Esophagus mucosa (tissue), 1 donor: ENCODE measurements around the gene CCDC175. TPM values are rescaled to one million over a fixed set of nuclear protein-coding genes. Genes with fewer than 3 reads are reported as not detected.

Source experiments
- ATAC-seq: fragments of 200-7000 bp; cut with Tn5 transposase; one replicate; pipeline ENCODE4 v1.9.1; 2020
- total RNA-seq: library from RNA; stranded (reverse); gene quantifications from one replicate; pipeline ENCODE4 v1.2.4, GENCODE V29; 2023
- donor health status: DM: yes; HTN: yes; CAD: no.

CCDC175 gene
- total RNA-seq, 1 donor from 2014 or later: not detected

DNA sequence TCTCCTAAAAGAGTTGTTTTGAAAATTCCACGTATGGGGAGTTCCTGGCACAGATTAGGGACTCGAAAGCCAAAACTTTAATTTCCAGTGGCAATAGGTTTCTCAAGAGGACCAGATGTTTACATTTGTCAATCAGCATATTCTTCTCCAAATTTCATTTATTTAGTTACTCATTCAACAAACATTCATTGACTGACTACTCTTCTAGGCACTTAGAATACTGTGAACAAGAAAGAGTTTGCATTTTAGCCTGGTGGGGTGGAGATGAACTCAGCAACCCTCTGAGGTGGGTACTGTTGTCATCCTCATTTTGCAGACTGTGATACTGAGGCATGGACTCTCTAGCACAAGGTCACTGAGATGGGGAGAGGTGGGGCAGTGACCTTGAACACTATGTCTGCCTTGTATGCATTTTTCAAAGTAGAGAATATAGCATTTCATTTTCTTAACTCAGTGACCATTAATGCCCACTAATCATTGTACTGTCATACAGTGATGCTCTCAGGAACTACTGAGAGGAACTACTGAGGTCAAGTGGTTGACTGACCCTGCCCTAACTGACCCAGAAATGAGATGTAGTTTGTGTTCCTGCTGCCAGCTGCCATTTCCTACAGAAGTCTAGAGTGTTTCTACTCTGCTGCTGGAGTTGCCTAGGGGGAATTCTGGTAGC lies 94.6 kb downstream of the CCDC175 start:
- ATAC-seq: no peak

DNA sequence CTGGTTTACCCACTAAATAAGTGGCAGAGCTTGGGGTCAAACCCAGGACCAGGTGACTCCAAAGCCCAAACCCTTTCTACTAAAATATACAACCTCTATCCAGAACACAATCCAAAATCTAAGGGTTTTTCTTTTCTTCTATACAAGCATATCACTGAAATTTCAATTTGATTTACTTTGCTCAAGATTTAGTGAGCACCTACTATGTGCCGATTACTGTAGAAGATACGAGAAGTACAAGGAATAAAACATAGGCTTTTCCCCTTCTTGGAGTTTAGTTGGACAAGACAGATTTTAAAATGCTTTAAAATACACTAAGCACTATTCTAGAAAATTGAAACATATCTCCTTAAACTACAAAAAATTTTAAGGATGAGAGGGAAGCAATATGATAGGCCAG lies 95.2 kb downstream of the CCDC175 start:
- no peak for ATAC-seq

DNA sequence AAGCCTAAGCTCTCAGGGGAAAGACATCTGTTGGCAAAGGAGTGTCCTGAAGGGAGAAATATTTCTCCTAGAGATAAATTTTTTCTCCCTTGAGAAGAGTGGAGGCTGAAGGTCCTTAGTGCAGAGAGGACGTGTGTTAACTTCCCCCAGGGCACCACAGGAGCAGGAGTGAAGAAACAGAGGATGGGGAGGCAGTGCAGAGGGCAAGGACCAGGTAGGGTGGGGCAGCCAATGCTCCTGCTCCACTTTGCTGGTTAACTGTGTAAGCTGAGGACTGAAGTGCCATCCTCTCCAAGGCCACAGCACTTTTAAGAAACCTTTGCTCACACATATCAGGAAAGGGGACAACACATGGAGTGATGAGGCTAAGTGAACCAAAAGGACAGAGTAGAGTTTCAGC lies 96.4 kb downstream of the CCDC175 start:
- no peak for ATAC-seq

DNA sequence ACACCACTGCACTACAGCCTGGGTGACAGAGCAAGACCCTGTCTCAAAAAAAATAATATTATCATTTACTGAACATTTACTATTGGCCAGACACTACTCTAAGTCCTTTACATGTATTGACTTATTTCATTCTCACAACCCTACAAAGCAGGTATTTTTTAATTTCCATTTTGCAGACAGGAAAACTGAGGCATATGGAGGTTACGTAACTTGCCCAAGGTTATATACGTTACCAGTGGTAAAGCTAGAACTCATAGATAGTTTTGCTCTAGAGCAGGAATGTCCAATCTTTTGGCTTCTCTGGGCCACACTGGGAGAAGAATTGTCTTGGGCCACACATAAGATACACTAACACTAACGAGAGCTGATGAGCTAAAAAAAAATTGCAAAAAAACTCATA lies 98.1 kb downstream of the CCDC175 start:
- no peak for ATAC-seq

DNA sequence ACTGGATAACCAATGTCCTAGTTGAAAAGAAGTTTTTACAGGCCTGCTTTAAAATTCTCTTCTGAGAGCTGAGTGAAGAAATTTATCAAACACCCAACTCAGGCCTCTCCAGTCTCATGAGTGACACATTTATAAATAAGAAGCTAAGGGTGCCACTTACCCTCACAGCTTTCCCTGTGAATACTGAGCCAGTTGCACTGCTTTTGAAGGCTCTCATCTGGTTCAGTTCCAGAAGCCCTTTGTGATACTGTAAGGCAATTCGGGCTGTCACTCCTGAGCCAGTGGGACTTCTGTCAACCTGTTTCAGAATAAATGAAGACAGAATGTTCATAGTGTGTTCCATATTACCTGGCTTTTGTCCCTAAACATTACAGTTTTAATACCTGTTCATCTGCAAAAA lies 100.9 kb downstream of the CCDC175 start:
- ATAC-seq: no peak

DNA sequence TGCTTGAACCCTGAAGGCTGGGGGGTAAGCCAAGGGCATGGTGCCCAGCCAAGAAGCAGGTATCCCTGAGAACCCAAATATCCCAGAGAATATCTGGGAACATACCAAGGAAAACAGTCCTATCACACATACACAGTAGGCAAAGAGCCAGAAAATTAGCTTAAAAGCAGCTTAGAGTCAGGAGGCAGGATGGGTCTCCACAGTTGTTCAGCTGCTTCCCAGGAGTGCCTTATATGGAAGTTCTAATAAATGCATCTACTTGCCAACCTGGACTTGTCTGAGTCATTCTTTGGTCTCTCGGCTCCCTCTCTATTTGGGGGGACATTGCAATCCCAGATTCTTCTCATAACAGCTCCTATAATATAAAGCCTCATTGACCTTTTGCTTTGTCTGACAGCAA lies 102.4 kb downstream of the CCDC175 start:
- no peak for ATAC-seq

DNA sequence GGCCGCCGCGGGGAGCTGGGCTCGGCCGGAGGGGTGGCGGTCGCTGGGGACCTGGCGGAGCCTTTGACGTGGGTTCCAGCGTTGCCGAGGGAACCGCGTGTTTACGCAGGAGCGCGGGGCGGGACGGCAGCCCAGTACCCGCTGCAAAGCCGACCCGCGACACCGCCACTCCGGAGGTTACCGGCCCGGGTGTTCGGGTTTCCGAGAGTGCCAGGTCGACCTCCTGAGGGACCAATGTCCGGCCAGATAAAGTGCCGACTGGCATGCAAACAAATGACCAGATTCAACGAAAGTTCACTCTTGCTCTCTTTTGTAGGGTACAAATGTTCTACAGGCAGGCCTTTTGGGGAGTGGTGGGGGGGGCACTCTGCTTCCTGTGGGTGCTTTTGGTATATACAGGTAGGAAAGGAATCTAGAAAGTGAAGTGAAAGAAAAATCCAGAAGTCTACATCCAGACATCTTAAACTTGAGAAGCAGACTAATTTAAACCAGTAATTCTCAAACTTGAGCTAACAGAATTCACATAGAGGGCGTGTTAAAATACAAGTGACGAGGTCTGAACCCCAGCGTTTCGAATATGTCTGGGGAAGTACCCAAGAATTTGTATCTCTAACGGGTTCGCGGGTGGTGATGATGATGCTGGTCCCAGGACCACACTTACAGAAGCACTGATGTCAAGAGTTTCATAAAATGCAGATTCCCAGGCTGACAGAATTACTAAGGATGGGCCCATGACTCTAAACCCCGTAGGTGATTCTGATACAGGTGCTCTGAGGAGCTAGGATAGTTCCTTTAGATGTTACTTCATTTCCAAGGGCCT lies 111.1 kb downstream of the CCDC175 start, which contains the start of gene GPR135:
GPR135 (minus strand) TSS at position 65 of the 820 bp plus-strand sequence. CDS start 154 bp downstream, outside the sequence.
- ATAC-seq: peak; percentile 17

DNA sequence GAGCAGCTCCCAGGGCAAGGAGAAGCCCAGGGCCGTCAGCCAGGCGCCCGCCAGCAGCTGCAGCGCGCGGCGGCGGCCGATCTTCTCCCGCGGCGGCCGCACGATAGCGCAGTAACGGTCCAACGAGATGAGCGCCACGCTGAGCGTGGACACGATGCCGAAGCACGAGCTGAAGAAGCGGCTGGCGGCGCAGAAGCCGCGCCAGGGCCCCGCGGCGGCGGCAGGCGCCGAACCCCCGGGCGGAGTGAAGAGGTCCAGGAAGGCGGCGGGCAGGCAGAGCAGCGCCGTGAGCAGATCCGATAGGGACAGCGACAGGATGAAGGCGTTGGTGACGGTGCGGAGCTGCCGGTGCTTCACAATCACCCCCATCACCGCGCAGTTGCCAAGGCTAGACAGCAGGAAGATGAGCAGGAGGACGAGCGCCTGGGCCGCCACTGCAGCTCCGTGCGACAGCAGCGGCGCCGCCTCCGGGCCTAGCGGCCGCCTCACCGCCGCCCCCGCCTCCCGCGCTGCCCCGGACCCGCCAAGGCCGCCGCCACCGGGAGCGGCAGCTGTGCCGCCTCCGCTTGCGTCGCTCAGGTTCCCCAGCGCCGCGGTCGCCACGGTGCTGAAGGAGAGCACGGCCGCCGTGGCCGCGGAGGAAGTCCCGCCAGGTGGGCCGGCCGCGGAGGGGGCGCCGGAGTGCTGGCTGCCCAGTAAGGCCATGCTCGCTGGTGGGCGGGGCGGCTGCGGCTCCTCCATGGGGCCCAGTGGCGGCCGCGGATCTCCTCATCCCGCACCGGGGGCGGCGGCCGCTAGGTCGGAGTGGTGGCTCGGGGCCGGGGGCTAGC lies 111.9 kb downstream of the CCDC175 start:
- peak; percentile 63 for ATAC-seq

DNA sequence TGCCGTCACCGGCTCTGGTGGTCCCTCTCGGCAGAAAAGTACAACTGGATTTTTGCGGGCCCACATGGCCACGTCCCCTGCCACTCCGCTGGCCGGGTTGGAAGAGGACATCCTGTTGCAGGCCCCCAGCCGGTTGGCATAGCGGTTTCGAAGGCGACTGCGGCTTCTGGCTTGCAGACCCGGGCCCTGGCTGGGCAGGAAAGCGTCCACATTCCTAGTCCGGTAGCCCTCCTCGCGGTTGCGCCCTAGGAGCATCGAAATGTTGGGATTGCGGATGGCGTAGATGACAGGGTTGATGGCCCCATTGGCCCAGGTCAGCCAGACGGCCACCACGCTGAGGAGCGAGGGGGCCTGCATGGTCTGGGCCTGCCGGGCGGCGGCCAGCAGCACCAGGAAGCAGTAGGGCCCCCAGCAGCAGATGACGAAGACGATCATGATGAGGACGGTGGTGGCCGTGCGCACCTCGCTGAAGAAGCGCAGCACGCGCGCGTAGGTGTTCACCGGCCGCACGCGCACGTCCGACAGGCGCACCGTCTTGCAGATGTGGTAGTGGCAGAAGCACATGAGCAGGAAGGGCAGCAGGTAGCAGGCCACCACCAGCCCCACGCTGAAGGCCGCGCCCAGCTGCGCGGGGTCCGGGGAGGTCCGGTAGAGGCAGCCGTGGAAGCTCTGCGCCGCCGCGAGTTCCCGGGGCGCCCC lies 112.7 kb downstream of the CCDC175 start:
- peak; percentile 33 for ATAC-seq

DNA sequence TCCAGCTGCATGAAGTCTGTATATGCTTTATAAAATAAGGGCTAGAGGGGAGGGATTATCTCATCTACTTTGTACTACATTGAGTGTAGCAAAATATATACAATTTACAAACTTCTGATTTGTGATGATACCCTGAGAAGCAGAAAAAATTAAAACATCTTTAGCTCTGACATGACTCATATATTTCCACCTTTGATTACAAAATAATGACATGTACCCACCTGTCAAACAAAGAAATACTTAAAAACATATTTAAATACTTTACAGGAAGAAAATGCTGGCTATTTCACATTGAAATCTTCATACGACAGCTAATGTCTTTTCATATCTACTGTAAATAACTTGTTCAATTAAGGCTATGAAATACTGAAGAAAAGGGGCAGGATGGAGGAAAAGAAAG lies 114.7 kb downstream of the CCDC175 start:
- ATAC-seq: no peak

DNA sequence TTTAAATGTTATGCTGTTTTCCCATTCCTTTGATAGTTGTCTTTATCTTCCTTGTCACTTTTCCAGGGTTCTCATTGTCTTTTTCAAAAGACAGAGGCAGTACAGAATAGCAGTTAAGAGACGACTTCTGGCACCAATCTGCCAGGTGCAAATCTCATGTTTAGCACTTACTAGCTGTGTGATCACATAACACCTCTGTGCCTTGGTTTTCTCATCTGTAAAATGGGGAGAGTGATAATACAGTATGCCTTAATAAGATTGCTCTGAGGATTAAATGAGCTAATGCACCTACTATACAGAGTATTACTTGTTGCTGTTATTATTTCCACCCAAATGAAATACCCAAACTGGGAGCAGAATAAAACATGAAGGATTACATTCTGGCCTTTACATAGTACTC lies 116.2 kb downstream of the CCDC175 start:
- ATAC-seq: no peak

DNA sequence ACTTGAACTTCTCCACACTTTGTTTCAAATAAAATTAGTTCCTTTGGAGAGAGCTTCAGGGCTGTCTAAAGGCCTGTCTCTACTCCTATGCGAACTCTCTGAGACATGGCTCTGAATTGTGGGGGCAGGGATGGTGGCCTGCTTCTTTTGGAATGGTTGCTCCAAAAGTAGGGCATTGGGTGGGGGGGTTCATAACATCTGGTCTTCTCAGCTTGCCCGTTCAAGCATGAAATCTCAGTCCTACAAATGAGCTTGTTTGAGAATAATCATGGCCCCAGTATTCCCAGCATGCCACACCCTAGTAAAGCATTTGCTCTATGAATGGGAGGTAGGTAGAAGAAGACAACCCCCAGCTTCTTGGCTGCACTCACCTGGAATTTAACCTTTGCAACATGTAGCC lies 118.1 kb downstream of the CCDC175 start:
- no peak for ATAC-seq

DNA sequence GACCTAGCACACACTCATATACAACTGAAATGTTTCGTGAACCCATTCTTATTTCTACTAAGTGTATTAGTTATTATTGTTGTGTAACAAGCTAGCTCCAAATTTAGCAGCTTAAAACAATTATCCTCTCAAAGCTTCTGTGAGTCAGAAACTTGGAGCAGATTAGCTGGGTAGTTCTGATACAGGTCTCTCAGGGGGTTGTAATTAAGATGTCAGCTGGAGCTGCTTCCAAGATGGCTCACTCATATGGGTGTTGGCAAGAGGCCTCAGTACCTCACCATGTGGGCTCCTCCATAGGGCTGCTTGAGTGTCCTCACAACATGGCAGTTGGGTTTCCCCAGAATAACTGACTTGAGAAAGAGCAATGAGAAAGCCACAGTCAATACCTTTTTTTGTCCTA lies 121.2 kb downstream of the CCDC175 start:
- no peak for ATAC-seq

Other genes with a start within 250 kb of the CCDC175 start
- 0.56 TPM for gene GPR135, start 111.4 kb downstream of the CCDC175 start, total RNA-seq
- gene L3HYPDH, start 92.4 kb downstream of the CCDC175 start, total RNA-seq: 11.5 TPM
- gene JKAMP, start 92.3 kb downstream of the CCDC175 start, total RNA-seq: 14.6 TPM